ENCODE data around the gene DEPDC5.

Gene DEPDC5

DNA sequence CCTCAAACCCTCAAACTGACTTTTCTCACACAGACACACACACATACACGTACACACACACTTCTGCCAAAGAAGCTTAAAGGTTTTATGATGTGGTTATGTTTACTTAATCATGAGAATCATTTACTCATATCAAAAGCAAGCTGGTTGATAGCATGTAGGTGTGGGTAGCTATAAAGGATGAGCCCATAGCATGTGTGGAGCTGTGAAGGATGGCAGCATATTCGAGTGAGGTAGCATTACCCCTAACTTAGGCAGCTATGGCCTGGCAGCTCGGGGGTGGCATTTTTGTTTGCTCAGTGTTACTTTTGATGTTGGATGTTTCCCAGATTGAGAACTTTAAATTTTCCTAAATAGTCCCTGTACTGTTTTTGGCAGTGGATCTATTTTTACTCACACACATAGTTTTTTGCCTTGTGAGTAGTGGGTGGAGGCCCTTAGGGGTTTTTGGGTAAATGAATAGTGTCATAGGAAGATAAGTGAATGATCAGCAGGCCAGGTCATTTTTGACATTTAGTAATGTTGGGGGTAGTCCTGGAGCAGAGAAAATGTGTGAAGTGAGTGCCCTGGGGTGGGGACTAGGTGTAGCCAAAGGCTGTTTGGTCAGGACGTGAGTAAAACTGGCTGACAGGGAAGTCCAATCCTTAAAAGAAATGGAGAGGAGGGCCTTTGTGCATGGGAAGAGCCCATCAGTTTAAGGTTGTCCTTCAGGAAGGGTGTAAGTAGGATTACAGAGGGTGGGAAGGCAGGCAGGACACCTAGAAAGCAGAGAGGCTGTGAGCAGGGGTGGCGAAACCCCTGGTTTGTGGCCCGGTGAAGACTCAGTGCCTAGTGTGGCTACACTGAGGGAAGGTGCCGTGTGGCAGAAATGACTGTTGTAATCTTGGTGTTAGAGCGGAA is 197.6 kb downstream of the DEPDC5 start:
- no peak for DNase-seq

DNA sequence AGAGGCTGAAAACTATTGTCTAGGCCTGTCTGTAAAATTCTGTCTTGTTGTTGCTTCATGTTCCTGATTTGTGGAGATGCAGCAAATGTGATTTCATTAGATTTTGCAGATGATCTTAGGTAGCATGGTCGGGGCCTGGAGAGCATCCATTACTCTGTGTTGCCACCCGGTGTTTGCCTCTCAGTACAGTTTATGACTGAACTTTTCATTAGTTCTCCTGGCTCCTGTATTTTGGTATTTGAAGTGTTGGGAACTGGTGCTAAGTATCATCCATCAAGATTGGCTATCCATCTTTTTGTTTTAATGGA is 198.2 kb downstream of the DEPDC5 start:
- no peak for DNase-seq

DNA sequence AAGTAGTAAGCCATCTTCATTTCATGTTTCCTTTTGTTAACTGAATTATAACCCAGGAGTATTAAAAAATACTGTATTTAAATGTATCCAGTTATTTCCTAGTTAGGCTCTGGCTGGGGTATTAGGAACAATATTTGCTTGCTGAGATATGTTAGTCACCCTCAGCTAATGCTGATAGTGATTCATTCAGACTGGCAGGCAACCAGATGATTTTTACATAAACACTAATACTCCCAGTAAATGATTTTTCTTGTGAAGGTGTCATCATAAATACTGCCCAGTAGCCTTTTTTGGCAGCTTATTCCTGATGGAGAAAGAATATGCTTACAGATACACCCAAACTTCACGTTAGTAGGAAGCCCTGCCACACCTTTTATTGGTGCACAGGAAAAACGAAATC is 198.7 kb downstream of the DEPDC5 start:
- no peak for DNase-seq

DNA sequence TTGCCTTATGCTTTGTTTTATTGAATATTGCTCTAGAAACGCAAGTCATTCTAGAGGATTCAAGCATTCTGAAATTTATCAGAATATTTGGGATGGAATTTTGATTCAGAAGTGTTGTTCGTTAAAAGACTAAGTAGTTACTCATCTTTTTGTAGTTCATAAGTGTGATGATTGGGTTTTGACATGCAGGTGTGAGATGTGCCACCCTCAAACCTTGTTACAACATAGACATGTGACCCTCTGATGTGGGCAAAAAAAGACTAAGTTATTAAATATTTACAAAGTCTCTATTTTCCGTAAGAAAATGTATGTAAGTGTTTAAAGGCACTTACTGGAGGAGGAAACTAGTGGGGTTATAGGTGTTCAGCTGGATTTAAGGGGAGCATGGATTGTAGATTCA is 199.4 kb downstream of the DEPDC5 start:
- DNase-seq, result no peak

DNA sequence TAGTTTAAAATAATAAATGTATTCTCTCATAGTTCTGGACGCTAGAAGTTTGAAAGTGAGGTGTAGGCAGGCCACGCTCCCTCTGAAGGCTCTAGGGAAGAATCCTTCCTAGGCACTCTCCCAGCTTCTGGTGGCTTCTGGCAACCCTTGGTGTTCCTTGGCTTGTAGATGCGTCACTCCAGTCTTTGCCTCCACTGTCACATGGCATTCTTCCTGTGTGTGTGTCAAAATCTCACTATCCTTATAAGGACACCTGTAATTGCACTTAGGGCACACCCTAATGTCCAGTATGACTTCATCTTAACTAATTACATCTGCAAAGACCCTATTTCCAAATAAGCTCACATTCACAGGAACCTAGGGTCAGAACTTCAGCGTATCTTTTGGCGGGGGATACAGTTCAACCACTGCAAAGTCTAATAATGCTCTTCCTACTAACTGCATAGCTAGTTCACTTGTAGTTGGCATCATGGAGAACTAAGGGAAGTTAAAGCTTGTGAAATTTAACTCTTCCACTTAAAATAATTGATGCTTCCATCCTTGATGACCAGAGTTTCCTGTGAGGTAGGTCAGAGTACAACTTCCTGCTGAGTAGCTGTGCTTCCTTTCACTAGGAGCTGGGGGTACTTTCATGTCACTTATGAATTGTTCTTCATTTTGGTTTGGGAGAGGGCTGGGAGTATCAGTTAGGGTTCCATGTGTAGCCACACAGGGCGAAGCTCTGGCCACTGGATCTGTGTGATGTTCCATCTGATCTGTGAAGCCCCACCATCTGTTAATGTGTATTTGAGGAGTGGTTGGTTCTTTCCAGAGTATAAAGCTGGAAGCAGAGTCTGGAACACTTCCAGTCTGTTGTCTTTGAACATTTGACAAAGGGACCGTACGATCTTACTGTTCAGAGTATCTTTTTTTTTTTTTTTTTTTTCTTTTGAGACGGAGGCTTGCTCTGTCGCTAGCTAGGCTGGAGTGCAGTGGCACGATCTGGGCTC is 201.0 kb downstream of the DEPDC5 start:
- DNase-seq, result peak in 2 of 14 donors; percentile 6 to 12

DNA sequence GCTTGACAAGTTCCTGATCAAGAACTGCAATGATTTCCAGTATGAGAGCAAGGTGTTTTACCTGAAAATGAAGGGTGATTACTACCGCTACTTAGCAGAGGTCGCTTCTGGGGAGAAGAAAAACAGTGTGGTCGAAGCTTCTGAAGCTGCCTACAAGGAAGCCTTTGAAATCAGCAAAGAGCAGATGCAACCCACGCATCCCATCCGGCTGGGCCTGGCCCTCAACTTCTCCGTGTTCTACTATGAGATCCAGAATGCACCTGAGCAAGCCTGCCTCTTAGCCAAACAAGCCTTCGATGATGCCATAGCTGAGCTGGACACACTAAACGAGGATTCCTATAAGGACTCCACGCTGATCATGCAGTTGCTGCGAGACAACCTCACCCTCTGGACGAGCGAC is 202.5 kb downstream of the DEPDC5 start:
- DNase-seq, result no peak
